AG04449 (cell line): ENCODE measurements around the gene RAI1.

Source experiments
- CTCF ChIA-PET: fragments of 350-600 bp; formaldehyde crosslinking; extraction: SDS; loops from one replicate; lab custom pipeline; 2021; ENCODE audit warnings: antibody characterized with exemption; lab: Yijun Ruan, JAX
- POLR2A ChIA-PET: fragments of 400-600, 350-600 bp; formaldehyde crosslinking; extraction: SDS; loops from one replicate; lab custom pipeline; 2020; ENCODE audit warnings: antibody characterized with exemption, inconsistent platforms; lab: Yijun Ruan, JAX
- DNase-seq: peaks from one replicate; pipeline ENCODE4 v3.0.0-alpha.2; 2010; ENCODE audit warnings: low read depth, low spot score
- H3K4me3 ChIP-seq: 2 replicates; pipeline ENCODE4 v1.5.1; 2011; ENCODE audit warnings: low read depth, mild to moderate bottlenecking, control low read depth, low read length
- TF ChIP-seq, protein P1 (sequence below): IDR thresholded peaks from one replicate; pipeline ENCODE4 v1.5.1; 2011; ENCODE audit warnings: mild to moderate bottlenecking, moderate library complexity, low read length, control low read depth, inconsistent platforms; ENCODE audit not compliant: insufficient read depth; ENCODE audit errors: missing control alignments

Gene RAI1

GRCh38 chr17:17852930-17853329 is 171.7 kb downstream of the RAI1 start:
- TF ChIP-seq, protein P1, sequence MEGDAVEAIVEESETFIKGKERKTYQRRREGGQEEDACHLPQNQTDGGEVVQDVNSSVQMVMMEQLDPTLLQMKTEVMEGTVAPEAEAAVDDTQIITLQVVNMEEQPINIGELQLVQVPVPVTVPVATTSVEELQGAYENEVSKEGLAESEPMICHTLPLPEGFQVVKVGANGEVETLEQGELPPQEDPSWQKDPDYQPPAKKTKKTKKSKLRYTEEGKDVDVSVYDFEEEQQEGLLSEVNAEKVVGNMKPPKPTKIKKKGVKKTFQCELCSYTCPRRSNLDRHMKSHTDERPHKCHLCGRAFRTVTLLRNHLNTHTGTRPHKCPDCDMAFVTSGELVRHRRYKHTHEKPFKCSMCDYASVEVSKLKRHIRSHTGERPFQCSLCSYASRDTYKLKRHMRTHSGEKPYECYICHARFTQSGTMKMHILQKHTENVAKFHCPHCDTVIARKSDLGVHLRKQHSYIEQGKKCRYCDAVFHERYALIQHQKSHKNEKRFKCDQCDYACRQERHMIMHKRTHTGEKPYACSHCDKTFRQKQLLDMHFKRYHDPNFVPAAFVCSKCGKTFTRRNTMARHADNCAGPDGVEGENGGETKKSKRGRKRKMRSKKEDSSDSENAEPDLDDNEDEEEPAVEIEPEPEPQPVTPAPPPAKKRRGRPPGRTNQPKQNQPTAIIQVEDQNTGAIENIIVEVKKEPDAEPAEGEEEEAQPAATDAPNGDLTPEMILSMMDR: no peak
- POLR2A ChIA-PET: no interaction called here
- H3K4me3 ChIP-seq: no peak overlapping the region
- no peak for DNase-seq
- CTCF ChIA-PET: interaction anchor here (0.7 to 9.0 kb wide), 9 partner anchors 8 to 498 kb away, joined by 3 to 82 read pairs (median 3); partner anchors contain the start of gene RAI1

- ChIA-PET CTCF (interaction anchor here (0.7 to 9.0 kb wide), 10 partner anchors 7 to 499 kb away, joined by 3 to 82 read pairs (median 3); no protein-coding TSS in a partner anchor), POLR2A (no interaction called here)
- DNase-seq: no peak
- H3K4me3 ChIP-seq: no peak overlapping the region
- TF ChIP-seq, protein P1: no peak
These were observed 172.7 kb downstream of the RAI1 start for GRCh38 chr17:17853811-17854447.

- CTCF ChIA-PET: interaction anchor here (0.7 to 6.3 kb wide), 7 partner anchors 43 to 501 kb away, joined by 3 to 74 read pairs (median 3); no protein-coding TSS in a partner anchor
- TF ChIP-seq, protein P1: no peak
- H3K4me3 ChIP-seq: no peak overlapping the region
- DNase-seq: no peak
- POLR2A ChIA-PET: no interaction called here
These were observed 174.7 kb downstream of the RAI1 start for GRCh38 chr17:17855976-17856375.

- POLR2A ChIA-PET: no interaction called here
- no peak overlapping the region for H3K4me3 ChIP-seq
- no peak for DNase-seq
- CTCF ChIA-PET: interaction anchor here (0.7 to 6.3 kb wide), 4 partner anchors 44 to 501 kb away, joined by 3 to 74 read pairs (median 4); no protein-coding TSS in a partner anchor
- TF ChIP-seq, protein P1: no peak
These were observed 175.1 kb downstream of the RAI1 start for GRCh38 chr17:17856386-17856785.

GRCh38 chr17:17857496-17857895 is 176.2 kb downstream of the RAI1 start:
- DNase-seq: no peak
- POLR2A ChIA-PET: no interaction called here
- CTCF ChIA-PET: interaction anchor here (0.9 to 6.8 kb wide), 6 partner anchors 8 to 178 kb away, joined by 3 to 82 read pairs (median 5); no protein-coding TSS in a partner anchor
- TF ChIP-seq, protein P1: no peak
- no peak overlapping the region for H3K4me3 ChIP-seq
